Kidney epithelial cell (primary cell): ENCODE measurements around the gene HACD1. TPM values are rescaled to one million over a fixed set of nuclear protein-coding genes. Genes with fewer than 3 reads are reported as not detected.

ENCODE experiments used
- DNase-seq: peaks from one replicate; pipeline ENCODE4 v3.0.0-alpha.2; 2010; ENCODE audit warnings: low read depth
- H3K27me3 ChIP-seq: 2 replicates; pipeline ENCODE4 v1.6.0; 2011; ENCODE audit warnings: low read length; ENCODE audit not compliant: control insufficient read depth, insufficient read depth
- H3K36me3 ChIP-seq: 2 replicates; pipeline ENCODE4 v1.5.1; 2011; ENCODE audit warnings: low read length; ENCODE audit not compliant: control insufficient read depth, insufficient read depth
- H3K4me3 ChIP-seq: 2 replicates; pipeline ENCODE4 v1.5.1; 2011; ENCODE audit warnings: low read depth, mild to moderate bottlenecking, control low read depth, low read length
- total RNA-seq: library from RNA; depleted of rRNA; stranded (reverse); fragments of >200 nt; gene quantifications from 2 replicates; pipeline ENCODE4 v1.2.3, GENCODE V29; 2015
- TF ChIP-seq, protein P1 (sequence below): IDR thresholded peaks from 2 replicates; pipeline ENCODE4 v1.5.1; 2011; ENCODE audit warnings: mild to moderate bottlenecking, moderate library complexity, low read length, control low read depth, inconsistent platforms; ENCODE audit not compliant: insufficient read depth, poor library complexity, severe bottlenecking

The HACD1 gene
- total RNA-seq, 1 donor from 2014 or later, result 16.6 TPM

DNA sequence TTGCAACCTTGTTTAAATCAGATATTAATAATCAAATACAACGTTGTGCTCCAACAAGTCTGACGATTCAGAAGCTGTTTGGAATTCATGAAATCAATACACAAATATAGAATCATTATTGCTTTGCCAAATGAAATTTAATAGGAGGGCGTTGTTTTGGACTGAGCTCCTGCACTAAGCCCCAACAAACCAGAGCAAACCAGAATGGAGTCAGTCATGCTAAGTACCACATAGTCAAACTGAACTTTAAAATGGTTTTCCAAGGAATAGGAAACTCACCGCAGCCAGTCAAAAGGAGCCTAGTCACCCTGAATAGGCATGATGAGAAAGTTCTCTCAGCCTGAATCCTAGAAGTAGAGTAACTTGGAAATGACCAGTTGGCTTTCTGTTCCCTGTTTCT is 53.7 kb downstream of the HACD1 start:
- Histone ChIP-seq H3K27me3 (no peaks in the 10 kb centered on the region), H3K4me3 (no peak overlapping the region), H3K36me3 (no peaks in the 10 kb centered on the region)
- no peak for DNase-seq
- TF ChIP-seq, protein P1, sequence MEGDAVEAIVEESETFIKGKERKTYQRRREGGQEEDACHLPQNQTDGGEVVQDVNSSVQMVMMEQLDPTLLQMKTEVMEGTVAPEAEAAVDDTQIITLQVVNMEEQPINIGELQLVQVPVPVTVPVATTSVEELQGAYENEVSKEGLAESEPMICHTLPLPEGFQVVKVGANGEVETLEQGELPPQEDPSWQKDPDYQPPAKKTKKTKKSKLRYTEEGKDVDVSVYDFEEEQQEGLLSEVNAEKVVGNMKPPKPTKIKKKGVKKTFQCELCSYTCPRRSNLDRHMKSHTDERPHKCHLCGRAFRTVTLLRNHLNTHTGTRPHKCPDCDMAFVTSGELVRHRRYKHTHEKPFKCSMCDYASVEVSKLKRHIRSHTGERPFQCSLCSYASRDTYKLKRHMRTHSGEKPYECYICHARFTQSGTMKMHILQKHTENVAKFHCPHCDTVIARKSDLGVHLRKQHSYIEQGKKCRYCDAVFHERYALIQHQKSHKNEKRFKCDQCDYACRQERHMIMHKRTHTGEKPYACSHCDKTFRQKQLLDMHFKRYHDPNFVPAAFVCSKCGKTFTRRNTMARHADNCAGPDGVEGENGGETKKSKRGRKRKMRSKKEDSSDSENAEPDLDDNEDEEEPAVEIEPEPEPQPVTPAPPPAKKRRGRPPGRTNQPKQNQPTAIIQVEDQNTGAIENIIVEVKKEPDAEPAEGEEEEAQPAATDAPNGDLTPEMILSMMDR, result no peak

DNA sequence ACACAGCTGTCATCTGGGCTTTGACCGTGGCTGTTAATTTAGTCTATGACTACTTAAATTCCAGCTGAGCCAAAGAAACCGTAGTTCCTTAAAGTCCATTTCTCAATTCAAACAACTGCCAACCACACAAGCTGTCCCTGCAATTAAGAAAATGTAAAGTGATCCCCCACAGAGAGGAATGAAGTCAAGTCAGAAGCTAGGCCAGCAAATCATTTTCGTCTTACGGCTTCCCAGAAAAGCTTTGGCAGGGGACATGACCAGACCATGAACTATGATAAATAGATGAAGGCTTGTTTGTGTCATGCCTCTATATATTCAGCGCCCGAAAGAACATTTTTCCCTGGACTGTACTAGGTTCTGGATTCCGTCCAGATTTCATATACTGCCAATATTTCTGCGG is 54.6 kb downstream of the HACD1 start:
- TF ChIP-seq, protein P1, result no peak
- Histone ChIP-seq H3K27me3 (no peaks in the 10 kb centered on the region), H3K4me3 (no peak overlapping the region), H3K36me3 (no peaks in the 10 kb centered on the region)
- no peak for DNase-seq

GRCh38 chr10:17561111-17561510 is 56.1 kb downstream of the HACD1 start:
- TF ChIP-seq, protein P1, result no peak
- DNase-seq, result no peak
- H3K27me3 ChIP-seq, result no peaks in the 10 kb centered on the region
- H3K36me3 ChIP-seq, result no peaks in the 10 kb centered on the region
- no peak overlapping the region for H3K4me3 ChIP-seq

- DNase-seq, result no peak
- TF ChIP-seq, protein P1, result no peak
- no peaks in the 10 kb centered on the region for H3K27me3 ChIP-seq
- no peak overlapping the region for H3K4me3 ChIP-seq
- no peaks in the 10 kb centered on the region for H3K36me3 ChIP-seq
These were observed 59.7 kb downstream of the HACD1 start for GRCh38 chr10:17557459-17557858.

DNA sequence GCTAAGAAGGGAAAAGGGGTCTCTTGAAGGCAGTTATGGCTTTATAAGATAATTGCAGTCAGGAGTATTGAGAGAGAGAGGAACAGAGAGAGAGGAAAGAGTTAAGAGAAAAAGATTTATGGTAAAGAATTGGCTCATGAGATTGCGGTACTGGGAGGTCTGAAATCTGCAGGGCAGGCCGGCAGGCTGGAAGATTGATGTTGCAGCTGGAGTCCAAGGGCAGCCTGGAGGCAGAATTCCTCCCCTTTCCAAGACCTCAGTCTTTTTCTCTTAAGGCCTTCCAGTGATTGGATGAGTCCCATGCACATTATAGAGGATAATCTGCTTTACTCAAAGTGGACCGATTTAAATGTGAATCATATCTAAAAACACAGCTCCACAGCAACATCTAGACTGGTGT is 68.4 kb downstream of the HACD1 start:
- DNase-seq, result no peak
- H3K4me3 ChIP-seq, result no peak overlapping the region
- H3K27me3 ChIP-seq, result no peaks in the 10 kb centered on the region
- no peaks in the 10 kb centered on the region for H3K36me3 ChIP-seq
- TF ChIP-seq, protein P1, result no peak

- TF ChIP-seq, protein P1, result no peak
- H3K27me3 ChIP-seq, result no peaks in the 10 kb centered on the region
- DNase-seq, result no peak
- no peaks in the 10 kb centered on the region for H3K36me3 ChIP-seq
- no peak overlapping the region for H3K4me3 ChIP-seq
These were observed 69.0 kb downstream of the HACD1 start for GRCh38 chr10:17548162-17548561.
